IPS-18a (cell line): ENCODE measurements around the gene DDIT4.
"Not testable (repeated sequence)": the region's sequence is repeated elsewhere in the genome, so short reads cannot be mapped to it uniquely, and the experiment has no call there.

Experiments
- H3K27ac ChIP-seq: one replicate; pipeline ENCODE4 v1.5.1; 2013; ENCODE audit warnings: low read length
- H3K27me3 ChIP-seq: one replicate; pipeline ENCODE4 v1.6.1; 2013; ENCODE audit warnings: mild to moderate bottlenecking, low read length; ENCODE audit not compliant: control insufficient read depth, insufficient read depth
- H3K36me3 ChIP-seq: one replicate; pipeline ENCODE4 v1.6.1; 2013; ENCODE audit warnings: low read depth, low read length; ENCODE audit not compliant: control insufficient read depth
- H3K4me1 ChIP-seq: one replicate; pipeline ENCODE4 v1.6.1; 2013; ENCODE audit warnings: low read depth, low read length; ENCODE audit not compliant: control insufficient read depth
- H3K4me3 ChIP-seq: one replicate; pipeline ENCODE4 v1.5.1; 2013; ENCODE audit warnings: low read length
- H3K9ac ChIP-seq: one replicate; pipeline ENCODE4 v1.6.1; 2013; ENCODE audit warnings: mild to moderate bottlenecking, low read length, moderate library complexity
- H3K9me3 ChIP-seq: one replicate; pipeline ENCODE4 v1.6.1; 2013; ENCODE audit warnings: low read depth, low read length; ENCODE audit not compliant: control insufficient read depth

Gene DDIT4, protein sequence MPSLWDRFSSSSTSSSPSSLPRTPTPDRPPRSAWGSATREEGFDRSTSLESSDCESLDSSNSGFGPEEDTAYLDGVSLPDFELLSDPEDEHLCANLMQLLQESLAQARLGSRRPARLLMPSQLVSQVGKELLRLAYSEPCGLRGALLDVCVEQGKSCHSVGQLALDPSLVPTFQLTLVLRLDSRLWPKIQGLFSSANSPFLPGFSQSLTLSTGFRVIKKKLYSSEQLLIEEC

DNA sequence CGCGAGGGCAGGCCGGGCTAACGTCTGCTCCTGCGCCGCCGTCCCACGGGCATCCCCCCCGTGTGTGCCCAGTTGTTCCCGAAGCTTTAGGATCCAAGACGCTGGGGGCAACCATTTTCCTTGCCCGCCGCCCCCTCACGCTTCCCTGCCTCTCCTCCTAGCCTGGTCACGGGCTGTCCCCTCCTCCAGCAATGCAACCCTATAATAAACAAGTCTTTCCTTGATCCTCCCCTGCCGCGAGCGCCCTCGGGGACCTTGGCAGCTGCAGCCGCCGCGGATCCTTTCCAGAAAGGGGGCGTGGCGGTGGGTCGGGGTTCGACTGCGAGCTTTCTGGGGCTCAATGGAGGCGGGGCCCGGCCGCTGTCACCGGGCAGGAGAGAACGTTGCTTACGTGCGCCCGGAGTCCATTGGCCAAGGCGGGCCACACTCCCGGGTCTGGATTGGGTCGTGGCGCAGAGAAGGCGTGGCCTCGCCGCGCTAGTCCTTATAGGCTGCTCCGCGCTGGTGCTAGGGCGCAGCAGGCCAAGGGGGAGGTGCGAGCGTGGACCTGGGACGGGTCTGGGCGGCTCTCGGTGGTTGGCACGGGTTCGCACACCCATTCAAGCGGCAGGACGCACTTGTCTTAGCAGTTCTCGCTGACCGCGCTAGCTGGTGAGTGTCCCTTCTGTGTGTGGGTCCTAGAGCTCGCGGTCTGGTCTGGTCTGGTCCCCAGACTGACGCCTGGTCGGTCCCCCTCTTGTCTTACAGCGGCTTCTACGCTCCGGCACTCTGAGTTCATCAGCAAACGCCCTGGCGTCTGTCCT lies at the start of gene DDIT4:
TSS of gene DDIT4 (plus strand) at position 515 of the 803 bp plus-strand sequence. CDS start 293 bp downstream, outside the sequence.
- Histone ChIP-seq H3K9ac (peak within 1 kb of the TSS; percentile 90), H3K4me3 (peak within 1 kb of the TSS; percentile 96), H3K27me3 (no peaks in the 10 kb centered on the region), H3K4me1 (peaks cover 11% of the 10 kb centered on the region), H3K27ac (peak within 1 kb of the TSS; percentile 83), H3K9me3 (no peaks in the 10 kb centered on the region), H3K36me3 (no peaks in the 10 kb centered on the region)

DNA sequence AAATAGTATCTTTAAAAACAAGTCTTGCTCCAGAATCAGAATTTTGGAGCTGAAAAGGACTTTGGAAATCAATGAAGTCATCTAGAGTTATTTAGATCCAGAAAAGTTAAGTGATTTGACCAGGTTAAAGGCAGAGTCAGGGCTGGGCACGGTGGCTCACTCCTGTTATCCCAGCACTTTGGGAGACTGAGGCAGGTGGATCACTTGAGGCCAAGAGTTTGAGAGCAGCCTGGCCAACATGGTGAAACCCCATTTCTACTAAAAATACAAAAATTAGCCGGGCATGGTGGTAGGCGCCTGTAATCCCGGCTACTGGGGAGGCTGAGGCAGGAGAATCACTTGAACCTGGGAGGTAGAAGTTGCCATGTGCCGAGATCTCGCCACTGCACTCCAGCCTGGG lies 49.5 kb upstream of the DDIT4 start:
- peaks cover 16% of the 10 kb centered on the region for H3K36me3 ChIP-seq
- not testable (repeated sequence) for H3K9me3 ChIP-seq, H3K27ac ChIP-seq, H3K9ac ChIP-seq, H3K27me3 ChIP-seq, H3K4me3 ChIP-seq
- H3K4me1 ChIP-seq = peaks cover 11% of the 10 kb centered on the region

DNA sequence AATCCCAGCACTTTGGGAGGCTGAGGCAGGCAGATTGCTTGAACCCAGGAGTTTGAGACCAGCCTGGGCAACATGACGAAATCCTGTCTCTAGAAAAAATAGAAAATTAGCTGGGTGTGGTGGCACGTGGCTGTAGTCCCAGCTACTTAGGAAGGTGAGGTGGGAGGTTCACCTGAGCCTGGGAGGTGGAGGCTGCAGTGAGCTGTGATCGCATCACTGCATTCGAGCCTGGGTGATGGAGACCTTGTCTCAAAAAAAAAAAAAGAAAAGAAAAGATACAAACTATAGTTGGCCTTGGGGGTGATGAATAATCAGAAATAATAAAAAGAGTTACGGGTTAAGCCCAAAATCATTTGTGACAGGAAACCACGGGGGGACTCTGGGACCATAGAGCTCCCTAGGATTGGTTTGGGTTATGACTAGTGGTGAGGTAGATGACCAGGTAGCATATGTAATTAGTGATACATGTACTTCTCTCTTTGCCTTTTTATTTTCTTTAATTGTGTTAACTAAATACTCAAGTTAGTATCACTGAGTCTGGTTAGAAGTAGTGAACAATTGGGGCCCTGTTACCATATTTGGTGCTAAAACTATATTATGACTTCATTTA lies 47.2 kb upstream of the DDIT4 start:
- no peaks in the 10 kb centered on the region for H3K27me3 ChIP-seq
- peaks cover 16% of the 10 kb centered on the region for H3K36me3 ChIP-seq
- no peaks in the 10 kb centered on the region for H3K9me3 ChIP-seq
- no peak overlapping the region for H3K9ac ChIP-seq
- peaks cover 13% of the 10 kb centered on the region for H3K4me1 ChIP-seq
- no peak overlapping the region for H3K27ac ChIP-seq
- no peak overlapping the region for H3K4me3 ChIP-seq

DNA sequence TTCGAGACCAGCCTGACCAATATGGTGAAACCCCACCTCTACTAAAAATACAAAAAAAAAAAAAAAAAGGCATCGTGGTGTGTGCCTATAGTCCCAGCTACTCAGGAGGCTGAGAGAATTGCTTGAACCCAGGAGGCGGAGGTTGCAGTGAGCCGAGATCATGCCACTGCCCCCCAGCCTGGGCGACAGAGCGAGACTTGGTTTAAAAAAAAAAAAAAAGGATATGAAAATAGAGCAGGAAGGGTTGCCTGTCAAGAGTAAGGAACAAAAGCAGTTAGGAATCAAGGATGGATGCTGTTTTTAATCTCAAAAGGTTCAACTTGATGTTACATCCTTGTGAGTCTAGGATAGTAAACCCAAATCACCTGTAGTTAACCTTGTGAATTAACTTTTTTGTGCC lies 45.9 kb upstream of the DDIT4 start:
- Histone ChIP-seq H3K27me3 (no peaks in the 10 kb centered on the region), H3K36me3 (peaks cover 17% of the 10 kb centered on the region), H3K4me1 (peaks cover 13% of the 10 kb centered on the region), H3K9ac (no peak overlapping the region), H3K4me3 (no peak overlapping the region), H3K27ac (no peak overlapping the region), H3K9me3 (no peaks in the 10 kb centered on the region)

DNA sequence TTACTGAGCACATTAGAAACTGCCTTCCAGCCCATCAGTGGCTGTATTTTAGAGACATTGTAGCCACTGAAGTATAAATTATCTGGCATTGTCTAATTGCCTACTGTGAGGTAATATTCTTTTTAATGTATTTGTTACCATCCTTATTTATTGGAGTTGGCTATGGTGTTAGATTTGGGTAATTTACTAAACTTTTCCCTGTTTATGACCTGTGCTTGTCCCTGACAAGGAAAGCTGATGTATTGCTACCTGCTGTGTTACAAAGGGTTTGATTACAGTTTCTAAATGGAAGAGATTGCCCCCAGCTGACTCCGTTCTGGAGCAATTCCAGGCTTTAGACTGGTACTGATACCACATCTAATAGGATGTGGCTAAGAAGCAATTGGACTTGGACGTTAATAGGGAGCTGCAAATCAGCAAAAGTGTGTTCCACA lies 45.4 kb upstream of the DDIT4 start:
- Histone ChIP-seq H3K9ac (no peak overlapping the region), H3K36me3 (peaks cover 22% of the 10 kb centered on the region), H3K27me3 (no peaks in the 10 kb centered on the region), H3K4me3 (no peak overlapping the region), H3K9me3 (no peaks in the 10 kb centered on the region), H3K27ac (no peak overlapping the region), H3K4me1 (peaks cover 13% of the 10 kb centered on the region)

DNA sequence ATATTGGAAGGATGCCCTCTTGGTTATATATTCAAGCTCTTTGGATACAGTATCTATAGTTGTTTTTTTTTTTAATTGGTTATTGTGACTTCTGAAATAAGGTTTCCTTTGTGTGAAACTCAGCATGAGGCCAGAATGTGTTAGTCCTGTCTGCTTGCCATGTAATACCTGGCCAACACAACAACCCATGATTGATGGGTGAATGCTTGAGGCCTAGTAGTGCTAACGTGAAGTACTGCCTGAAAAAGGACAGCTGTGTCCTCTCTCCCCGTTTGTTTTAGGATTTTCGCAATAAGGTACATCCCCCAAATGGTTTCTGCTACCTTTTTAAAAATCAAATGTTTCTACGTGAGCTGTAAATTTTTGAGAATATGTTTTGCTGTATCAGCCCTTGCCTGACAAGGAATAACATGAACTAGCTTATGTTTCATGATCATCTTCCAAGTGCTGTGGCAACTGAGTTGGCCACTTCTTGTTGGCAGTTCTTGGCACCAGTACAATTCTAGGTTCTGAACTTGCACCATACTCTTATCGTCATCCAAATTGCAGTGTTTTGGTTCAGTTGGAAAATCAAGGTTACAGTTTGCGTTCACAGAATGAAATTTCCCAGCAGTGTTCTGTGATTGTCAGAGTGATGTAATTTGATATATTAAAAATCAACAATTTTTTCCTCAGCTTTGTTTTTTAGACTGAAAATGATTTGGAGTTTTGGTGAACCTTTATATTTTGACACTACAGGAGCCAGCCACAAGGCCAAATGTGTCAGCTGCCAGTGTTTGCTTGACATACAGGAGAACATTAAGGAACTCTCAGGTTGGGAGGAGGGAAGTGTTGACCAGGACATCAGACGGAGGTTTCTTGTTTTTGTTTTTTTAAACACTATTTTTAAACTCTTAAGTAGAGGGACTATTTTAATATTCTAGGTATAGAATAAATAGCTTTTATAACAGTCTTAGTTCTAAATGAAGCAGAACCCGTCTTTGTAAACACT lies 44.2 kb upstream of the DDIT4 start:
- no peak overlapping the region for H3K4me3 ChIP-seq
- H3K27me3 ChIP-seq = no peaks in the 10 kb centered on the region
- H3K27ac ChIP-seq = no peak overlapping the region
- H3K9me3 ChIP-seq = no peaks in the 10 kb centered on the region
- H3K9ac ChIP-seq = no peak overlapping the region
- peaks cover 22% of the 10 kb centered on the region for H3K36me3 ChIP-seq
- peaks cover 13% of the 10 kb centered on the region for H3K4me1 ChIP-seq

DNA sequence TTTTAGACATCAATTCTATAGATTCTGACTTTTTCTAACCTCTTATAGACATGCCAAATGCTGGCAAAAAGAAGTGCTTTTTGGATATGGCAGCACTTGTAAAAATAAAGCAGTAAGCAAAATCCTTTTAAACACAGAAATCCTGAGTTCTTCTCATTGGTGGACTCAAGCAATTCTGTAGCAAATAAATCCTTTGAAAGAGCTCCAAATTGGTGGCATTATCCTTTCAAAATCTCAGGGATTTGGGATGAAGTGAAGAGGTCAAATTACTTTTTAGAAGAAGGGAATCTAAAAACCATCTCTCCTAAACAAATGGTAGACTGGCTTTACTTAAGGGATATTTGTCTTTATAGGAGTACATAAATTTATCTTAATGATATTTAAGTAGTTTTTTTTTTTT lies 40.1 kb upstream of the DDIT4 start:
- H3K36me3 ChIP-seq = peaks cover 30% of the 10 kb centered on the region
- no peaks in the 10 kb centered on the region for H3K27me3 ChIP-seq
- peaks cover 8% of the 10 kb centered on the region for H3K4me1 ChIP-seq
- no peak overlapping the region for H3K4me3 ChIP-seq
- H3K27ac ChIP-seq = no peak overlapping the region
- no peak overlapping the region for H3K9ac ChIP-seq
- H3K9me3 ChIP-seq = no peaks in the 10 kb centered on the region

DNA sequence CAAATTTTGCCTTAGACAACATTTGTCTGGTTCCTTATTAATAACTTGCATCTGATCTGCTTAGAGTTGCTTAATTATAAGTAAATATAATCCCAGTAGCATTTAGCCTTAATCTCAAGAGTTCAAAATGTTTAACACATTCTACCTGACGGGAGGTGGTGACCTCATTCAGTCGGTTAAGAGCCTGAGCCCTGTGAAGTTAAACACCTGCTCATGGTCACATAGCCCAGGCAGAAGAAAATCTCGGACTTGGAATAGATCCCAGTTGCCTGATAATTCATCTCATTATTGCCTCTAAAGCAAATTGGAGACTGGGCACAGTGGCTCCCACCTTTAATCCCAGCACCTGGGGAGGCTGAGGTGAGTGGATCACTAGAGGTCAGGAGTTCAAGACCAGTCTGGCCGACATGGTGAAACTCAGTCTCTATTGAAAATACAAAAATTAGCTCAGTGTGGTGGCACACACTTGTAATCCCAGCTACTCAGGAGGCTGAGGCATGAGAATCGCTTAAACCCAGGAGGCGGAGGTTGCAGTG lies 39.1 kb upstream of the DDIT4 start:
- Histone ChIP-seq H3K4me3 (no peak overlapping the region), H3K9me3 (no peaks in the 10 kb centered on the region), H3K36me3 (peaks cover 30% of the 10 kb centered on the region), H3K27me3 (no peaks in the 10 kb centered on the region), H3K27ac (no peak overlapping the region), H3K9ac (no peak overlapping the region), H3K4me1 (no peaks in the 10 kb centered on the region)

DNA sequence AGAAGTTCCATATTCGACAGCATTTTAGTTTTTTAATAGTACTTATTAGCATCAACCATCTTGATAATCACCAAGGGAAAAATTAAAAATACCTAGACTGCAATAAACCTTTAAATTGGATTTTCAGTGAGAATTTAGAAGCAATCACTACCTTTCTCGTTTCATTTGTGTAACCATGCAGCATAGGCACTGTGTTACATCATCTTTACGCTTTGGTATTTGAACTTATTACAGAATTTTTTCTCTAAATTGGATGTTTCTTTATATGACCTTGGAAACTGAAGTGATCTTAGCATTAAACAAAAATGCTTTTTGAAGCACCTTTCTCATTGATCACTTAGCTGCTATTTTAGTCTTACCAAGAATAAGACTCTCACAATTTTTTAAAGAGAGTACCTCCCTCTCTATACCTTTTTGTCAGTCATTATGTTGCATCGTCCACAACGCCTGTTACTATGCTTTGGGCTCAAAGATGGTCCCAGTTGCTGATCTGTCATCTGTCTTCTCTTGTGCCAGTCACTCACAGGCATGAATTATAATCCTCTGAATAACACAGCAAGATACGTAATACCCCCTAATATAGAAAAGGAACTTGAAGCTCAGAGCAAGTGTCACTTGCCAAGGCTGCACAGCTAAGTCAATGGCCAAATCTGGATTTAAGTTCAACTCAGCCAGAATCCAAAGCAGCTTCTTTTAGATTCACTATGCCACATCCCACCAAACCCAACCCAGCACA lies 38.0 kb upstream of the DDIT4 start:
- Histone ChIP-seq H3K9me3 (no peaks in the 10 kb centered on the region), H3K27ac (no peak overlapping the region), H3K4me3 (no peak overlapping the region), H3K9ac (no peak overlapping the region), H3K36me3 (peaks cover 26% of the 10 kb centered on the region), H3K27me3 (no peaks in the 10 kb centered on the region), H3K4me1 (no peaks in the 10 kb centered on the region)

DNA sequence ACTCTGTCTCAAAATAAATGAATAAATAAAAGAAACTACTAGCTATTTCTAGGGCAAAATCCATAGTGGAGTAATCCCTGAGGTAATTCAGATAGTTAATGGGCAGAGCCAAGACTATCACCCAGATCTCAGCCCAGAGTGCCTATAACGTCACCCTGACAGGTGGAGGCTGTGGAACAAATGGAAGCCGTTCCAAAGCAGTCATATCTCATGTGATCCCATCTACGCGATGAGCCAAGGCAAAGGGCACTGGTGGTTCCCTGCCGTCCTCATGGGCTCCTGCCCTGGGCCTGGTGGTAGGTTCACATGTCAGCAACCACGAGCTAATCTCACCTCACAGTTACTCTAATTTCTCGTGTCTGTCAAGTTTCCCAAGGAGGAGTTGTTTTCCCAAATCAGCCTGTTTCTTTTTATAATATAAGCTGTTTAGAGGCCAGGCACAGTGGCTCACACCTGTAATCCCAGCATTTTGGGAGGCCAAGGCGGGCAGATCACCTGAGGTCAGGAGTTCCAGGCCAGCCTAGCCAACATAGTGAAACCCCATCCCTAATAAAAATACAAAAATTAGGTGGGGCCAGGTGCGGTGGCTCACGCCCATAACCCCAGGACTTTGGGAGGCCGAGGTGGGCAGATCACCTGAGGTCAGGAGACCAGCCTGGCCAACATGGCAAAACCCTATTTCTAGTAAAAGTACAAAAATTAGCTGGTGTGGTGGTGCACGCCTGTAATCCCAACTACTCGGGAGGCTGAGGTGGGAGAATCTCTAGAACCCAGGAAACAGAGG lies 35.1 kb upstream of the DDIT4 start:
- Histone ChIP-seq H3K9ac (no peak overlapping the region), H3K36me3 (peaks cover 18% of the 10 kb centered on the region), H3K27ac (no peak overlapping the region), H3K9me3 (no peaks in the 10 kb centered on the region), H3K27me3 (no peaks in the 10 kb centered on the region), H3K4me3 (no peak overlapping the region), H3K4me1 (peaks cover 2% of the 10 kb centered on the region)
